ENCODE data around the gene JAK1.

The JAK1 gene

GRCh38 chr1:64961923-64962322, 4.4 kb downstream of the JAK1 start:
- H3K4me3 ChIP-seq (ENCODE audit: low read depth, low read length): no peak overlapping the region
- TF ChIP-seq CTCF (IDR thresholded peaks at IDR 0.05; ENCODE audit: low read depth, low read length, missing control alignments): no peak

GRCh38 chr1:64960731-64961130, 5.6 kb downstream of the JAK1 start:
- DNase-seq (ENCODE audit: low read depth): peak; percentile 73
- no peak overlapping the region for H3K4me3 ChIP-seq (ENCODE audit: low read depth, low read length)
- TF ChIP-seq CTCF (IDR thresholded peaks at IDR 0.05; ENCODE audit: low read depth, low read length, missing control alignments): no peak

More at GRCh38 chr1:64961923-64962322, 4.4 kb downstream of the JAK1 start:
- no peak for DNase-seq (ENCODE audit: low read depth)

- TF ChIP-seq CTCF (IDR thresholded peaks at IDR 0.05; ENCODE audit: low read depth, low read length, missing control alignments): no peak
- DNase-seq (ENCODE audit: low read depth): no peak
- no peak overlapping the region for H3K4me3 ChIP-seq (ENCODE audit: low read depth, low read length)
Observed at GRCh38 chr1:64959986-64960385, 6.4 kb downstream of the JAK1 start.

DNA sequence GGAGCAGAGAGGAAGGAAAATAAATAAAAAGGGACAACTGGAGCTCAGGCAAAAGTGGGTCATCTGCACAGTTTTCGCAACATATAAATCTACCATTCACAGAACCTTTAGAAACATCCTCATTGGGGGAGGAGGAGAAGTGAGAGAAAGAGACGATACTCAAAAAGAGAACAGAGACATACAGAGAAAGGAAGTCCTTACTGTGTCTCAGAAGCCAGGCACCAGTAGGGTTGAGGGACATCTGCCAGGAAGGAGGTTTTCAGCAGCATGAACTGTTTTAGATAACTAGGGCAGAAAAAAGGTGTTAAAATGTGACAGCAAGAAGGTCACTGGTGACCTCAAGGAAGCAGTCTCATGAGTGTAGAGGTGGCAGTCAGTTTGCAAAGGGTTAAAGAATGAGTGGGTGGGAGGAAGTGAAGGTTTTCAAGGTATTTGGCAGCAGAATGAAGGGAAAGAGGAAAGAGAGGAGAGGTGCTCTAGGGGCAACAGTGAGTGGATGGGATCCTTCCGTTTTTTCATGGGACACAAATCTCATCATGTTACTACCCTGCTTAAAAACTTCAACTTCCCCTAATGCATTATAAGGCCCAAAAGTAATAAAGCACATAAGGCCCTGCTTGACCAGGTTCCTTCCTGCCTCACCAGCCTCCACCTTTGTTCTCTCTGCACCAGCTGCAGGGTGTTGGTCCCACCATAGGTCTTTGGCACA, 9.5 kb downstream of the JAK1 start:
- peak; percentile 81 for DNase-seq (ENCODE audit: low read depth)
- TF ChIP-seq CTCF (IDR thresholded peaks at IDR 0.05; ENCODE audit: low read depth, low read length, missing control alignments): no peak
- no peak overlapping the region for H3K4me3 ChIP-seq (ENCODE audit: low read depth, low read length)

DNA sequence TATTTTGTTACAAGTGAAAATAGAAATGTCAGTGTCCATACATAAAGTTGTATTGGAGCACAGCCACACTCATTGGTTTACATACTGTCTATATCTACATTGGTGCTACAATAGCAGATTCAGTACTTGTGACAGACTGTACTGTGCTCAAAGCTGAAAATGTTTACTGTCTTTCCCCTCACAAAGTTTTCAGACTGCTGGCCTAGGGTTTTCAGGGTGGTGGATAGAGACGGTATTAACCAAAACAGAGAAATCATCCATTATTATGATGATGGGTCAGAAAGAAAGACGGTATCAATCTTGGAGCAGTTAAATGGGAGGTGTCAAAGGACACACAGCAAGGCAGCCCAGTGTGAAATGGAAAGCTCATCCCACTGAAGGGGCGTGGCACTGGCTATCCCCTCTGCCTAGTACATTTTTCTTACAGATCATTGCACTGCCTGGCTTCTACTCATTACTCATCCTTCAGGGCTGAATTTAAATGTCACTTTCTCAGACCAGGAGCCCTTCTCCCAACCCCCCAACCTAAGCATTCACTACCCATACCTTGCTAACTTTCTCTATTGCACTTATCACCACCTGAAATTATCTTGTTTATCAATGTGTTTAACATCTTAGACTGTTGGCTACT, 10.2 kb downstream of the JAK1 start:
- H3K4me3 ChIP-seq (ENCODE audit: low read depth, low read length): no peak overlapping the region
- no peak for DNase-seq (ENCODE audit: low read depth)
- TF ChIP-seq CTCF (IDR thresholded peaks at IDR 0.05; ENCODE audit: low read depth, low read length, missing control alignments): no peak

DNA sequence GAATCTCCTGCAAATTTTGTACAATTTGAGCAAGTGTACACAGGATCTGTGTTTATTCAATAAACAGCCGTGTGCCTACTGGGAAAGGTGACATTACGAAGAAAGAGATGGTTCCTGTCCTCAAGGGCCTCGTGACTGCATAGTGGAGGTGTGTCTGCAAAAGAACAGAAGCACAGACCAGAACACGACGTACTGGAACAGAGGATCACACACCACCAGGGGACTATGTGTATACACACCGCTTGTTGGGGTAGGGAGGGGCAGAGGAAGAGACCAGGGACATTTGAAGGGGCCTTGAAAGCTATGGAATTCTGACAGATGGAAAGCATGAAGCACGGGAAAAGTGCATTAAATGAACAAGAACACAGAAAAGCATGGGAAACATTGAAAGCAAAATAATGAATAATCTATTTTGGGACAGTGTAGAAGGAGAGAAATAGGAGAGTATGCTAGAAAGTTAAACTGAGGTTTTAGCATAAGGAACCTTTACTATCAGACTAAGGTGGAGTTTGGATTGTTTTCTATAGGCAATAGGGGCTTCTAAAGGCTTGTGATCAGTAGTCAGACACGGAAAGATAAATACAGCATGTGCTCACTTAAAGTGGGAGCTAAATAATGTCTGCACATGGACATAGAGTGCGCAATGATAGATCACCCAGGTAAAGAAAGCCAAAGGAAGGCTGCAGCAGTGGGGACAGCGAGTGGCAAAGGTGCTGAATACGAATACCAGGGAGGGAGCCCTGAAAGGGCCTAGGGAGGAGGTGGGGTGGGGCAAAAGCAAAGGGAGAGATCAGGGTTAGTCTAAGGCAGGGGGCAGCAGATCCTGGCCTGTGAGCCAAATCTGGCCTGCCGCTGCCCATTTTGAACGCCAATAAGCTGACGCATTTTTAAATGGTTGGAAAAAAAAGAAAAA, 11.0 kb downstream of the JAK1 start:
- H3K4me3 ChIP-seq (ENCODE audit: low read depth, low read length): no peak overlapping the region
- DNase-seq (ENCODE audit: low read depth): no peak
- TF ChIP-seq CTCF (IDR thresholded peaks at IDR 0.05; ENCODE audit: low read depth, low read length, missing control alignments): no peak
